Neuronal stem cell (in vitro differentiated cells): ENCODE results near the gene ARHGEF37.

Experiments used
- DNase-seq: peaks from one replicate; pipeline ENCODE4 v3.0.0-alpha.2; 2013; ENCODE audit warnings: low spot score
- H2AFZ ChIP-seq: one replicate; pipeline ENCODE4 v1.6.1; 2013; ENCODE audit warnings: mild to moderate bottlenecking, low read length, inconsistent platforms
- H2AK5ac ChIP-seq: 2 replicates; pipeline ENCODE4 v1.6.1; 2013; ENCODE audit warnings: low read depth, mild to moderate bottlenecking, inconsistent platforms, low read length, moderate library complexity, mixed read lengths
- H2BK120ac ChIP-seq: 2 replicates; pipeline ENCODE4 v1.6.1; 2013; ENCODE audit warnings: low read depth, mild to moderate bottlenecking, inconsistent platforms, low read length, moderate library complexity, mixed read lengths
- H2BK12ac ChIP-seq: one replicate; pipeline ENCODE4 v1.6.1; 2013; ENCODE audit warnings: low read length, inconsistent platforms
- H2BK15ac ChIP-seq: 2 replicates; pipeline ENCODE4 v1.6.1; 2013; ENCODE audit warnings: mild to moderate bottlenecking, low read length, inconsistent platforms, mixed read lengths
- H2BK5ac ChIP-seq: one replicate; pipeline ENCODE4 v1.6.1; 2013; ENCODE audit warnings: inconsistent platforms, mild to moderate bottlenecking, low read length, moderate library complexity
- H3K14ac ChIP-seq: one replicate; pipeline ENCODE4 v1.6.1; 2013; ENCODE audit warnings: low read length, inconsistent platforms
- H3K18ac ChIP-seq: 2 replicates; pipeline ENCODE4 v1.6.1; 2013; ENCODE audit warnings: low read length, inconsistent platforms
- H3K23ac ChIP-seq: 2 replicates; pipeline ENCODE4 v1.6.1; 2013; ENCODE audit warnings: low read depth, mild to moderate bottlenecking, mixed read lengths, low read length, inconsistent platforms; ENCODE audit not compliant: poor library complexity
- H3K27ac ChIP-seq: replicated peaks from 3 replicates; pipeline ENCODE4 v1.5.1; 2013; ENCODE audit warnings: low read length, inconsistent platforms
- H3K27me3 ChIP-seq, 3 experiments: 2 replicates each; pipeline ENCODE4 v1.6.1; 2013; ENCODE audit warnings: low read length in 3 of 3, mild to moderate bottlenecking in 2 of 3, inconsistent platforms in 1 of 3, low read depth in 1 of 3, mixed read lengths in 1 of 3, moderate library complexity in 1 of 3; ENCODE audit not compliant: control insufficient read depth in 3 of 3, insufficient read depth in 3 of 3
- H3K36me3 ChIP-seq, 2 donors: replicated peaks in 1 of 2; 2 replicates each; pipeline ENCODE4 v1.6.1; 2013; ENCODE audit warnings: low read length in 2 of 2; ENCODE audit not compliant: control insufficient read depth in 2 of 2, insufficient read depth in 2 of 2
- H3K4ac ChIP-seq: 2 replicates; pipeline ENCODE4 v1.6.1; 2013; ENCODE audit warnings: inconsistent platforms, mild to moderate bottlenecking, low read length, moderate library complexity
- H3K4me1 ChIP-seq, 2 donors: 1 replicate in 1 of 2; 2 replicates in 1 of 2; pipeline ENCODE4 v1.6.1; 2013; ENCODE audit warnings: low read length in 2 of 2, low read depth in 1 of 2; ENCODE audit not compliant: control insufficient read depth in 2 of 2, insufficient read depth in 1 of 2
- H3K4me2 ChIP-seq: one replicate; pipeline ENCODE4 v1.6.1; 2013; ENCODE audit warnings: mild to moderate bottlenecking, low read length, inconsistent platforms; ENCODE audit not compliant: insufficient read depth, poor library complexity, severe bottlenecking
- H3K4me3 ChIP-seq, 2 donors: 2 replicates each; pipeline ENCODE4 v1.5.1; 2013; ENCODE audit warnings: low read length in 2 of 2, mild to moderate bottlenecking in 2 of 2, inconsistent platforms in 1 of 2, moderate library complexity in 1 of 2
- H3K79me1 ChIP-seq: one replicate; pipeline ENCODE4 v1.6.1; 2013; ENCODE audit warnings: low read depth, mild to moderate bottlenecking, inconsistent platforms, low read length, moderate library complexity
- H3K9ac ChIP-seq: one replicate; pipeline ENCODE4 v1.6.1; 2013; ENCODE audit warnings: mild to moderate bottlenecking, low read depth, low read length, inconsistent platforms; ENCODE audit not compliant: poor library complexity
- H3K9me3 ChIP-seq, 2 donors: replicated peaks in 1 of 2; 2 replicates each; pipeline versions ENCODE3 to v1.6.1; 2013; ENCODE audit warnings: low read length in 2 of 2, mild to moderate bottlenecking in 2 of 2, inconsistent platforms in 1 of 2, low read depth in 1 of 2, mixed read lengths in 1 of 2, moderate library complexity in 1 of 2; ENCODE audit not compliant: control insufficient read depth in 2 of 2, insufficient read depth in 1 of 2
- H4K8ac ChIP-seq: one replicate; pipeline ENCODE4 v1.6.1; 2013; ENCODE audit warnings: low read depth, mild to moderate bottlenecking, inconsistent platforms, low read length, moderate library complexity
- H4K91ac ChIP-seq: one replicate; pipeline ENCODE4 v1.6.1; 2013; ENCODE audit warnings: low read length, low read depth, mild to moderate bottlenecking, inconsistent platforms; ENCODE audit not compliant: poor library complexity
- WGBS, 2 donors: extraction: QIAGEN DNeasy Blood & Tissue Kit; methylation state at CpG; one replicate each; pipeline ENCODE4 v1.1.7; 2013; ENCODE audit warnings: missing lambda C conversion rate in 2 of 2, mixed read lengths in 1 of 2; ENCODE audit not compliant: insufficient read length in 2 of 2, insufficient replicate concordance in 1 of 2; ENCODE audit errors: extremely low coverage in 2 of 2; 5-methylcytosine and 5-hydroxymethylcytosine counted together

The ARHGEF37 gene

GRCh38 chr5:149654231-149654630, 72.9 kb downstream of the ARHGEF37 start:
- H3K4me3 ChIP-seq = no peak overlapping the region
- WGBS, 2 donors = no CpG with 5 or more reads among the region's 3 CpGs

GRCh38 chr5:149654883-149655505, 73.7 kb downstream of the ARHGEF37 start:
- Histone ChIP-seq H3K18ac (peak overlapping the region; percentile 30), H3K79me1 (no peaks in the 10 kb centered on the region), H3K4me3 (peak overlapping the region in 1 of 2 donors; percentile 62), H2BK120ac (no peak overlapping the region), H3K27ac (no peak overlapping the region), H3K9me3 (no peaks in the 10 kb centered on the region), H3K27me3 (no peaks in the 10 kb centered on the region), H3K4ac (no peak overlapping the region), H2BK5ac (no peak overlapping the region), H3K9ac (peak overlapping the region; percentile 54), H3K4me1 (no peaks in the 10 kb centered on the region), H3K36me3 (no peaks in the 10 kb centered on the region), H3K23ac (peak overlapping the region; percentile 90), H4K91ac (no peak overlapping the region), H2AK5ac (no peak overlapping the region), H3K4me2 (no peak overlapping the region), H2BK15ac (no peak overlapping the region), H2AFZ (no peak overlapping the region), H2BK12ac (no peak overlapping the region), H3K14ac (peak overlapping the region; percentile 39), H4K8ac (peak overlapping the region; percentile 87)
- WGBS, 2 donors = no CpG with 5 or more reads among the region's 4 CpGs
- DNase-seq = no peak

More at GRCh38 chr5:149654231-149654630, 72.9 kb downstream of the ARHGEF37 start:
- Histone ChIP-seq H3K9me3 (no peaks in the 10 kb centered on the region), H2AK5ac (no peak overlapping the region), H2BK120ac (no peak overlapping the region), H3K4me2 (no peak overlapping the region), H3K27ac (no peak overlapping the region), H3K14ac (no peak overlapping the region), H3K18ac (peak overlapping the region; percentile 67), H2BK12ac (no peak overlapping the region), H2BK15ac (no peak overlapping the region), H4K8ac (no peak overlapping the region), H2AFZ (peak overlapping the region; percentile 75), H4K91ac (no peak overlapping the region), H2BK5ac (no peak overlapping the region), H3K23ac (no peak overlapping the region), H3K9ac (no peak overlapping the region), H3K4me1 (no peaks in the 10 kb centered on the region), H3K36me3 (no peaks in the 10 kb centered on the region), H3K27me3 (no peaks in the 10 kb centered on the region), H3K79me1 (no peaks in the 10 kb centered on the region), H3K4ac (no peak overlapping the region)
- no peak for DNase-seq

GRCh38 chr5:149656576-149657182, 75.4 kb downstream of the ARHGEF37 start:
- H3K23ac ChIP-seq = no peak overlapping the region
- no peak overlapping the region for H3K4ac ChIP-seq
- no peaks in the 10 kb centered on the region for H3K36me3 ChIP-seq
- no peak overlapping the region for H3K18ac ChIP-seq
- H2BK5ac ChIP-seq = no peak overlapping the region
- no peak overlapping the region for H3K14ac ChIP-seq
- H2AFZ ChIP-seq = no peak overlapping the region
- no peak overlapping the region for H2BK120ac ChIP-seq
- peak; percentile 27 for DNase-seq
- H3K27me3 ChIP-seq = no peaks in the 10 kb centered on the region
- H3K79me1 ChIP-seq = no peaks in the 10 kb centered on the region
- no peak overlapping the region for H3K4me3 ChIP-seq
- no peak overlapping the region for H4K8ac ChIP-seq
- no CpG with 5 or more reads among the region's 6 CpGs for WGBS, 2 donors
- H3K9me3 ChIP-seq = no peaks in the 10 kb centered on the region
- no peak overlapping the region for H4K91ac ChIP-seq
- H2BK12ac ChIP-seq = no peak overlapping the region
- H3K9ac ChIP-seq = no peak overlapping the region
- no peaks in the 10 kb centered on the region for H3K4me1 ChIP-seq
- no peak overlapping the region for H3K27ac ChIP-seq
- no peak overlapping the region for H2AK5ac ChIP-seq
- no peak overlapping the region for H3K4me2 ChIP-seq
- no peak overlapping the region for H2BK15ac ChIP-seq

GRCh38 chr5:149657324-149657723, 76.0 kb downstream of the ARHGEF37 start:
- Histone ChIP-seq H3K18ac (no peak overlapping the region), H2AK5ac (no peak overlapping the region), H4K8ac (no peak overlapping the region), H3K23ac (no peak overlapping the region), H3K9ac (no peak overlapping the region), H3K4me3 (no peak overlapping the region), H2BK120ac (no peak overlapping the region), H3K27ac (no peak overlapping the region), H2BK12ac (no peak overlapping the region), H3K9me3 (no peaks in the 10 kb centered on the region), H2AFZ (no peak overlapping the region), H3K79me1 (no peaks in the 10 kb centered on the region), H3K27me3 (no peaks in the 10 kb centered on the region), H3K14ac (no peak overlapping the region), H3K4me2 (no peak overlapping the region), H2BK5ac (no peak overlapping the region), H3K4ac (no peak overlapping the region), H3K4me1 (no peaks in the 10 kb centered on the region), H3K36me3 (no peaks in the 10 kb centered on the region), H2BK15ac (no peak overlapping the region), H4K91ac (no peak overlapping the region)
- WGBS, 2 donors = no CpG with 5 or more reads among the region's 2 CpGs
- no peak for DNase-seq
